MM.1S (cell line): ENCODE data around the gene MDK.

Experiments used
- DNase-seq: peaks from one replicate; pipeline ENCODE4 v3.0.0-alpha.2; 2015
- H2AFZ ChIP-seq: fragments of 300-600 bp; sonication (generic); 2 replicates; pipeline ENCODE4 v1.6.0; 2016; ENCODE audit warnings: antibody characterized with exemption, low read length
- H3F3A ChIP-seq: fragments of 300-600 bp; sonication (generic); 2 replicates; pipeline ENCODE4 v1.6.1; 2016; ENCODE audit warnings: mild to moderate bottlenecking, antibody characterized with exemption, low read length, moderate library complexity, mixed read lengths; ENCODE audit not compliant: insufficient read depth
- H3K27ac ChIP-seq: fragments of 300-600 bp; sonication (generic); 2 replicates; pipeline ENCODE4 v1.5.1; 2016; ENCODE audit warnings: mild to moderate bottlenecking, low read length
- H3K27me3 ChIP-seq: fragments of 300-600 bp; sonication (generic); replicated peaks from 2 replicates; pipeline ENCODE4 v1.6.0; 2016; ENCODE audit warnings: low read length; ENCODE audit not compliant: insufficient read depth
- H3K36me3 ChIP-seq: fragments of 300-600 bp; sonication (generic); replicated peaks from 2 replicates; pipeline ENCODE4 v1.6.1; 2016; ENCODE audit warnings: mild to moderate bottlenecking, low read length, mixed read lengths; ENCODE audit not compliant: insufficient read depth
- H3K4me1 ChIP-seq: fragments of 300-600 bp; sonication (generic); 2 replicates; pipeline ENCODE4 v1.6.1; 2016; ENCODE audit warnings: low read length, mixed read lengths
- H3K4me2 ChIP-seq: fragments of 300-600 bp; sonication (generic); 2 replicates; pipeline ENCODE4 v1.6.0; 2016; ENCODE audit warnings: low read depth, low read length
- H3K4me3 ChIP-seq: fragments of 300-600 bp; sonication (generic); 2 replicates; pipeline ENCODE4 v1.5.1; 2016; ENCODE audit warnings: low read length, mixed read lengths
- H3K79me2 ChIP-seq: fragments of 300-600 bp; sonication (generic); 2 replicates; pipeline ENCODE4 v1.6.1; 2016; ENCODE audit warnings: mixed run types, low read length, mixed read lengths
- H3K9ac ChIP-seq: fragments of 300-600 bp; sonication (generic); 2 replicates; pipeline ENCODE4 v1.6.1; 2016; ENCODE audit warnings: low read length, mixed read lengths
- H3K9me2 ChIP-seq: fragments of 300-600 bp; sonication (generic); replicated peaks from 2 replicates; pipeline ENCODE4 v1.6.1; 2016; ENCODE audit warnings: mild to moderate bottlenecking, low read length, mixed read lengths; ENCODE audit not compliant: insufficient read depth
- H3K9me3 ChIP-seq: fragments of 300-600 bp; sonication (generic); replicated peaks from 2 replicates; pipeline ENCODE4 v1.6.1; 2016; ENCODE audit warnings: mild to moderate bottlenecking, low read length, mixed read lengths; ENCODE audit not compliant: insufficient read depth
- H4K20me1 ChIP-seq: fragments of 300-600 bp; sonication (generic); 2 replicates; pipeline ENCODE4 v1.6.1; 2016; ENCODE audit warnings: mild to moderate bottlenecking, low read length, moderate library complexity, mixed read lengths; ENCODE audit not compliant: insufficient read depth
- EZH2 ChIP-seq: fragments of 300-600 bp; sonication (generic); optimal IDR thresholded peaks from 2 replicates; pipeline ENCODE3; 2017; ENCODE audit warnings: low read depth, mild to moderate bottlenecking, antibody characterized with exemption, low read length, mixed read lengths
- EZH2phosphoT487 ChIP-seq: fragments of 300-600 bp; sonication (generic); IDR thresholded peaks from 2 replicates; pipeline ENCODE4 v1.6.1; 2018; ENCODE audit warnings: antibody characterized with exemption, low read length
- TF ChIP-seq, protein P1 (sequence below): fragments of 300-600 bp; sonication (generic); IDR thresholded peaks from 2 replicates; pipeline ENCODE4 v1.5.1; 2016; ENCODE audit warnings: antibody characterized with exemption, low read length, mixed read lengths

Gene MDK

DNA sequence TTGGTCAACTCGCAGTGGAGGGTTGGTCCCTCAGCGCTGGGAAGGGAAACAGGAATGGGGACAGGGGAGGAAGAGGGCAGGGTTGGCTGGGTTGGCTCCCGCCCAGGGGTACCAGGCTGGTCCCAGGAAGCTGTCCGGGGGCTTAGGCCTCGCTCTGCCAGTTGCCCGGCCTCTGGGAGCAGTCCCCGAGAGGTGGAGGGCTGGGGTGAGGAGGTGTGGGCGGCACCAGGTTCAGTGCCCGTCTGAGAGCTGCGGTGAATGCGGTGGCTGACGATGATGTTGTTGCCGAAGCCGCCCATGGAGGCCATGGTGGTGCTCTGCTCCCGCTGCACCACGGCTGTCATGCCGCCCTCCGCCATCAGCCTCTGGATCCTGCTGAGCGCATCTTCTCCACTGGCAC is 16.1 kb downstream of the MDK start:
- Histone ChIP-seq H2AFZ (no peak overlapping the region), H3F3A (no peaks in the 10 kb centered on the region), H3K4me2 (no peak overlapping the region), H3K36me3 (no peaks in the 10 kb centered on the region), H3K27me3 (no peaks in the 10 kb centered on the region), H3K9ac (no peak overlapping the region), H4K20me1 (peaks cover 5% of the 10 kb centered on the region; the same call in 1 of the 2 replicates), H3K9me3 (no peaks in the 10 kb centered on the region), H3K4me1 (no peaks in the 10 kb centered on the region), H3K79me2 (no peaks in the 10 kb centered on the region), H3K4me3 (no peak overlapping the region), H3K27ac (no peak overlapping the region), H3K9me2 (no peaks in the 10 kb centered on the region)
- no peak for DNase-seq
- TF ChIP-seq EZH2: no peak
- no peak for TF ChIP-seq EZH2phosphoT487
- TF ChIP-seq, protein P1, sequence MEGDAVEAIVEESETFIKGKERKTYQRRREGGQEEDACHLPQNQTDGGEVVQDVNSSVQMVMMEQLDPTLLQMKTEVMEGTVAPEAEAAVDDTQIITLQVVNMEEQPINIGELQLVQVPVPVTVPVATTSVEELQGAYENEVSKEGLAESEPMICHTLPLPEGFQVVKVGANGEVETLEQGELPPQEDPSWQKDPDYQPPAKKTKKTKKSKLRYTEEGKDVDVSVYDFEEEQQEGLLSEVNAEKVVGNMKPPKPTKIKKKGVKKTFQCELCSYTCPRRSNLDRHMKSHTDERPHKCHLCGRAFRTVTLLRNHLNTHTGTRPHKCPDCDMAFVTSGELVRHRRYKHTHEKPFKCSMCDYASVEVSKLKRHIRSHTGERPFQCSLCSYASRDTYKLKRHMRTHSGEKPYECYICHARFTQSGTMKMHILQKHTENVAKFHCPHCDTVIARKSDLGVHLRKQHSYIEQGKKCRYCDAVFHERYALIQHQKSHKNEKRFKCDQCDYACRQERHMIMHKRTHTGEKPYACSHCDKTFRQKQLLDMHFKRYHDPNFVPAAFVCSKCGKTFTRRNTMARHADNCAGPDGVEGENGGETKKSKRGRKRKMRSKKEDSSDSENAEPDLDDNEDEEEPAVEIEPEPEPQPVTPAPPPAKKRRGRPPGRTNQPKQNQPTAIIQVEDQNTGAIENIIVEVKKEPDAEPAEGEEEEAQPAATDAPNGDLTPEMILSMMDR: no peak

DNA sequence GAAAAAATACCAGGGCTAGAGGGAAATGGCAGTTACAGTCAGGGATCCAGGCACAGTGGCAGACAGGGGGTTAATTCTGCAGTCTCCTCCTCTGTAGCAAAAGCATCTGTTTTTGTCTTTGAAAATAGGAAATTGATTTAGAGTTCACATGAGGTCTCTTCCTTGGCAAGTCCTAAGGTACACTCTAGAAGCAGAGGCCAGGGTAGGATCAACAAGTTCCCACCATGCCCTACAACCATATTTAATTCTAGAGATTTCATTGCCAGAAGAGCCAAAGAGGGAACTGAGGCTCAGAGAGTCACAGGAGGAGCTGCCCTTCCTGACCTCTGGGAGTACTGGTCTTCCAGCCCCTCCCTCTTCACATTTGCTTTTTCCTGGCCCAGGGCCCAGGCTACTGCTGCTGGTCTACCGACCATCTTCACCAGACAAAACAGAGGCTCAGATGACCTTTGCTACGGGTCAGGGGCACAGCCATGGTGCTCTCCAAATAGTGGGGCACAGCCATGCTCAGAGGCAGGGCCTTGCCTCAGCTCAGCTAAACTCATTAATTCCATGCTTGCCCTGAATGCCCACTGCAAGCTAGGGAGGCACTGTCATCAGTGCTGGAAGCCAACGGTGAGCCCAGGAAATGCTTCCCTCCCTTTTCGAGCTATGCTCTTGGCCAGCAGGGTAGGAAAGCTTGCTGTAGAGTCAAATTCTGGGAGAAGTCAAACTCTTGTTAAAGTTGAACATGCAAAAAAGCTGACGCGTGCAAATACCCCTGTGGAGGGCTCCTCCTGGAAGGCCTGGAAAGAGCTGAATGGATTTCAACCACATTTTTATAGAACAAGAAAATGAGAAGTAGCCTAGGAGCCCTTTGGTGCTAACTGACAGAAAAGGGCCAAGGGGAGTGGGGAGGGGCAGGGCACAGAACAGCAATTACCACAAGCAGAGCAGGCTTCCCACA is 21.8 kb downstream of the MDK start:
- Histone ChIP-seq H3K36me3 (0 out of 2 replicates have a peak, but pooled peaks cover 5% of the 10 kb centered on the region), H4K20me1 (no peaks in the 10 kb centered on the region), H3K4me1 (no peaks in the 10 kb centered on the region), H3K79me2 (no peaks in the 10 kb centered on the region), H2AFZ (no peak overlapping the region), H3K27me3 (no peaks in the 10 kb centered on the region), H3K27ac (no peak overlapping the region), H3K9me3 (no peaks in the 10 kb centered on the region), H3K4me3 (no peak overlapping the region), H3K9ac (no peak overlapping the region), H3K4me2 (no peak overlapping the region), H3K9me2 (no peaks in the 10 kb centered on the region), H3F3A (no peaks in the 10 kb centered on the region)
- DNase-seq: no peak
- TF ChIP-seq EZH2phosphoT487: no peak
- no peak for TF ChIP-seq EZH2
- TF ChIP-seq, protein P1: no peak

DNA sequence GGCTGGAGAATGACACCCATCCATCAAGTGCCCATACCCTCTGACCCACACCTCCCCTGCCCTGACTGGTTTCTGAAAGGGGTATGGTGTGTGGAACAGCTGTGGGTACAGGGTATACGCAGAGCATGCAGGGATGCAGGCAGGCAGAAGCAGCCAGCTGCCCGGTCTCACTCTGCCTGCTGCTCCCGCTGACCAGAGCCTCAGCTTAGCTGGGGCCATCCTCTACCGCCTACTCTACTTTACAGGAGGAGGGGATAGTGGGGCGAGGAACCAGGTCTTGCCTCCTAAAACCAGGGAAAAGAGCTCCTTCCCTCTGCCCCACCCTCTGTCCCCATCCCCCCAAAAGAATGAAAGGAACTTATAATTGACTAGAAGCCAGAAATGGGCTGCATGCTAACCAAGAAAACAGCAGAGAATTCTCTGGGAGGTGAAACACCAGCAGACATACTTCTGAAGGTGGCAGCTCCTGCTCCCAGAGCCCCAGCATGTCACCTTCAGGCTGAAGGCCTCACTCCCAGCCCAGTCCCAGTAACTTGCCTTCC is 23.1 kb downstream of the MDK start:
- TF ChIP-seq EZH2: no peak
- no peak for TF ChIP-seq EZH2phosphoT487
- TF ChIP-seq, protein P1: no peak

More for the DNA sequence above, 23.1 kb downstream of the MDK start:
- no peaks in the 10 kb centered on the region for H3K27me3 ChIP-seq
- no peaks in the 10 kb centered on the region for H3K79me2 ChIP-seq
- no peak overlapping the region for H3K4me3 ChIP-seq
- no peak overlapping the region for H3K4me2 ChIP-seq
- H3K4me1 ChIP-seq: no peaks in the 10 kb centered on the region
- 0 out of 2 replicates have a peak, but pooled peaks cover 5% of the 10 kb centered on the region for H3K36me3 ChIP-seq
- H3K9me3 ChIP-seq: no peaks in the 10 kb centered on the region
- H3K27ac ChIP-seq: no peak overlapping the region
- no peak for DNase-seq
- no peaks in the 10 kb centered on the region for H3F3A ChIP-seq
- no peak overlapping the region for H3K9ac ChIP-seq
- H2AFZ ChIP-seq: no peak overlapping the region
- H4K20me1 ChIP-seq: no peaks in the 10 kb centered on the region
- no peaks in the 10 kb centered on the region for H3K9me2 ChIP-seq
